GM12874 (cell line): ENCODE results near the gene TACC2.

Source experiments
- CTCF ChIP-seq: IDR thresholded peaks from 2 replicates; pipeline ENCODE4 v1.5.1; 2011; ENCODE audit warnings: low read depth, mild to moderate bottlenecking, control low read depth, low read length, moderate library complexity; ENCODE audit not compliant: insufficient read depth

Gene TACC2

GRCh38 chr10:122044045-122044661 lies 55.2 kb downstream of the TACC2 start:
- TF ChIP-seq CTCF: no peak

- no peak for TF ChIP-seq CTCF
These were observed 55.8 kb downstream of the TACC2 start for GRCh38 chr10:122044713-122045112.

GRCh38 chr10:122045212-122045611 lies 56.2 kb downstream of the TACC2 start:
- no peak for TF ChIP-seq CTCF

- TF ChIP-seq CTCF: no peak
These were observed 58.6 kb downstream of the TACC2 start for GRCh38 chr10:122047560-122047959.

GRCh38 chr10:122049076-122049475 lies 60.1 kb downstream of the TACC2 start:
- TF ChIP-seq CTCF: no peak

GRCh38 chr10:122050311-122050710 lies 61.3 kb downstream of the TACC2 start:
- TF ChIP-seq CTCF: no peak

GRCh38 chr10:122050811-122051210 lies 61.8 kb downstream of the TACC2 start:
- no peak for TF ChIP-seq CTCF
